Measurements from ENCODE around the gene SLCO2A1.

The SLCO2A1 gene

DNA sequence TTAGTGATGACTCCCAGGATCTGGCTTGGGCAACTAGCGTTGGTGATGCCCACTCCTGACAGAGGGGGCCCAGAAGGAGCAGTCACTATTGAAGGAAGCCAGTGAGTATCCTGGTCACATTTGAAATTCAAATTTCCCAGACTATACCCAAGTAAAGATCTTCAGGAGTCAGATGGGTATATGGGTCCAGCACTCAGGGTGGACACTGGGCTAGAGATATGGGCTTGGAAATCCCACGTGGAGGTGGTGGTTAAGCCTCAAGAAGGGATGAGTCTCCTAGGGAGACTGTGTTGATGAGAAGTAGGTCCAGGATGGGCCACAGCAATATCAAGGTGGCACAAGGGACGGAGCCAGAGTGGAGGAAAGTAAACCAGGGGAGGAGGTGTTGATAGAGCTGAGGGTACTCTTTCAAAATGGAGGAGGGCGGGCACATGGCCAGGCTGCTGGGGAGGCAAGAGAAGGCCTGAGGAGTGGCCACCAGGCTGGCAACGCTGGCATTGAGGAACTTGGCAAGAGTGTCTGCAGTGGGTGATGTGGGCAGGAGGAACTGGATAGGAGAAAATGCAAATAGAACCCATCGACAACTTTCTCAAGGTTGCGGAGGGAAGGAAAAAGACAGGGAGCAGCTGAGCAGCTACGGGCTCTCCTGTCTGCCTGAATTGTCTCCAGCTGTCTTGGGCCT lies 3.7 kb upstream of the SLCO2A1 start:
- no peak for DNase-seq

DNA sequence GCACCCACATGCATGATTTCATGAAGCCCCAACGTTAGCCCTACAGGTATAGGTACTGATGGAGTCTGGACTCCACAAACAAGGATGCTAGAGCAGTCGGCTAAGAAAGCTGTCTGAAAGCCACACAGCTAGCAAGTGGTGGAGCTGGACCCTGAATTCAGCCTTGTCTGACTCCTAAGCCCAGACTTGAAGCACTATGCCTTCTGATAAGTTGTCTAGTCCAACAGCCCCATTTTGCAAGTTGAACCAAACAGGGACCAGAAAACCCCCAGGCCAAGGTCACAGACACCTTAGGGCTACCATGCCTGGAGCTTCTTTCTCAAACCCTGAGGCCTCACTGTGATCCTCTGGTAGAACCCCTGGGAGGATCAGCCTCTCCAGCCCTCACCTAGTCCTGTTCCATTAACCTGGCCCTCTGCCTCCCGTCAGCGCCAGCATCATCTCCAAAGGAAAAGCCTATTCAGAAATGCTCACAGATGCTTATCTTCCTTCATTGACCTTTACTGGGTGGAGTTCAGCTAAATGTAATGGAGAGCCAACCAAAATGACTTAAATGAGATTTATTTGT lies 1.7 kb upstream of the SLCO2A1 start:
- DNase-seq = no peak

DNA sequence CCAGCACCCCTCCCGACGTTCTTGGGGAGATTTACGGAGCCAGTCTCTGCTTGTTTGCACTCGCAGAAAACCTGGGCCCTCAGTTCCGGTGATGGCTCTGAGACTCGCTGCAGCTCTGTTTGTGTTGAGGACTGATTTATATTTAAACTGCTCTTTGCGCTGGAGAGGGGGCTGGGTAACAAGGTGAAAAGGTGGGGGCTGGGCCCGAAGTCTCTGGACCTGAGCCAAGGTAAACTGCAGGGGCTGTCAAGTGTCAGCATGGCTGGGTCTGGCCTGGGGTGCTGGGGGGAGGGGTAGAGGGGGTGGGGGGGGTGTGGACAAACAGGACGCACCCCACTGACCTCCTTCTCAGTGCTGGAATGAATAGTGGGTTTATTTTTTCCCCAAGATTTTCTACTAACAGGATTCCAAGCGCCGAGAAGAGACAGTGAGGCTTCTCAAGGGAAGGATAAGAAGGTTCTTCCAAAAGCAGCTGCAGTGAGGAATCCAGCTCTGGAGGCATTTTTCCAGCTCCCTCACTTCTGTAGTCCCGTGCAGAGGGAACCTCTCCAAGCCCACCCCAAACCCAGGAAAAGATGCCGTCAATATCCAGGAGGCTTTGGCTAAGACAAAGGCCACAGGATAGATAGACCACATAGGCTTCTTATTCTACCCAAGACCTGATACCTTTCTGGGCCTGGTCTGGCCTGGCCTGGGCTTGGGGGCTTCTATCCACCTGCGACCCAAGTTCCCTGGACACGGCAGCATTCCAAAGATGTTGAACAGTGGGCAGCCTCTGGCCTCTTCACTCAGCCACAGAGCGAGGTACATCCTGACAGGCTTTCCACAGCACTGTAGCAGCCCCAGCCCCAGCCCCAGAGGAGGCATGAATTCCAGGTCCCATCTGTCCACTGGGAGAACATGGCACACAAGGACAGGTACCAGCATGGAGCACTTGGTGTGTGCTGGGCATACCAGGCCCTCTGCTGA lies 938 bp upstream of the SLCO2A1 start:
- DNase-seq = peak; percentile 52

DNA sequence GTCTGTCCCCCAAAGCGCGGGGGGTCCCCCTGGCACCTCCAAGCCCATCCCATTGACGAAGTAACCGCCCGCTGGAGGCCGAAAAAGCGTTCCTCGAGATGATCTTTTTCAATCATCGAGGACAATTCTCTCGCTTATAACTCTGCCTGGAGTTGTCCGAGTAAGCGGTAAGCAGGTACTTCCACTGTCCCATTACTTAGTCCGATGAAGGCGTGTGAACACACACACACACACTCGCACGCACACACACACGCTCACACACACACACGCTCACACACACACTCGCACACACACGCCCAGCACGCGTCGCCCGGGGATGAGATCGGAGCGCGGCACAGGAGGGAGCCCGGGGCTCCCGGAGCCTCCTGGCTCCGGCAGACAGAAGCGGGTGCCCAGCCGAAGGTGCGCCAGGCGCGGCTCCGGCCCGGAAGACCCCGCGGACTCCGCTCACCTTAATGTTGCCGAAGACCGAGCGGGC lies 430 bp downstream of the SLCO2A1 start:
- peak; percentile 39 for DNase-seq

DNA sequence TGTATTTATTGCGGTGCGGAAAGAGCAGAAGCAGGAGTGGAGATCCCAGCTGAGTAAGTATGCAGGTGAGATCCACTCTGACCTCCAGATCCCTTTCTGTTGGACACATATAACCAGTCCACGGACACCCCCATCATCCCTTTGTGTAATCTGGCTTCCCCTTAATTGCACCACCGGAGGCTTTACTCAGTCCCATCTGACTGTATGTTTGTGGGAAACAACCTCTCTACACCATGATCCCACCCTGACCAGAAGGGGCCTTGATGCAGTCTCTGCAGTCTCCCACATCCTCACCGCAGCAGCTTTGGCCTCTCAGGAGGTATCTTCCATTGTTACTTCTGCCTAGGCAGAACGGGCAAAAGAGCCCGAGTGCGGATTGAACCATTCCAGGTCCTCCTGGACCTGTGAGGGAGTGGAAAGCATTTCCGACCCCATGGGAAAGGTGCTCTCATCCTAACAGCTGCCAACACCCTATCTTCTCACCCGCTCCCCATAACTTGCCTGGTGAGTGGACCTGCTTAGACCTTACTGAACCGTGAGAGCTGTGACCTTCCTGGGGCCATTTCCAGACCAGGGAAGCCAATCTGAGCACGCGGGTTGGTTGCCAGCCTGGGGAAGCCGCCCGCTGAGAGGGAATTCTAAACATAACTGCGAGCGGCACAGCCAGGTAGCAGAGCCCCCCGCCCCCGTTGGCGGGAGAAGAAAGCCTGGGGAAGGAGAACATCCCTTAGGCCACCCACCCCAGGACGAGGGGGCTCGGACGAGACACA lies 1.1 kb downstream of the SLCO2A1 start:
- DNase-seq = no peak

DNA sequence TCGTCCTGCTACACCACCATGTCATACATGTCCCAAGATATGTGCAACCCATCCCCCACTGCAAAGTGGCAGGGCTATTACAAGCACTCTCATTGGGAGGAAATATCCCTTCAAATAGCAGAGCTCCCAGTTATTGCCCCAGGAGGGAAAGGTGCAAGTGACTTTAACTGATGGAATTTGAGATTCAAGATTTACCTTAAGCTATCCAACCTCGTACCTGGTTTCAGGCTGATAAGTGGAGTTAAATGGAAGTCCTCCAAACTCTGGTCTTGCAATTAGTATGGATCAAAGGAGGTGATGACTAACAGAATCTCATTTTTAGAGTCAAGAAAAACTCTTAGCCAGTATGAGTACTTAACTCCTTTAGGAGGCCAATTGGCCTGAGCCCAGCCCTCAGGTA lies 2.1 kb downstream of the SLCO2A1 start:
- no peak for DNase-seq

DNA sequence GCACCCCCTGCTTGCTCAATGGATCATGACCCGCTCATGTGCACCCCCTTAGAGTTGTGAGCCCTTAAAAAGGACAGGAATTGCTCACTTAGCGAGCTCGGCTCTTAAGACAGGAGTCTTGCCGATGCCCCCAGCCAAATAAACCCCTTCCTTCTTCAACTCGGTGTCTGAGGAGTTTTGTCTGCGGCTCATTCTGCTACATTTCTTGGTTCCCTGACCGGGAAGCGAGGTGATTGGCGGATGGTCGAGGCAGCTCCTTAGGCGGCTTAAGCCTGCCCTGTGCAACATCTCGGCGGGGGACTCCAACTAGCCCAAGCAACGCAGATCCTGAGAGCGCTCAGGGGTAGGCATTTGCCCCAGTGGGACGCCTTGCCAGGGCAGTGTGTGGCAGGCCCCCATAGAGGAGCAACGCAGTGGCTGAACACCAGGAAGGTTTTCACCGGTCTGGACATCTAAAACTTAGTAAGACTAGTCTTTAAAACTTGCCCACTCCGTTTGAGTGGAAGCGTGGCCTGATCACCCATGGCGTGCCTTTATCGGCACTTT lies 9.5 kb downstream of the SLCO2A1 start:
- no peak for DNase-seq

DNA sequence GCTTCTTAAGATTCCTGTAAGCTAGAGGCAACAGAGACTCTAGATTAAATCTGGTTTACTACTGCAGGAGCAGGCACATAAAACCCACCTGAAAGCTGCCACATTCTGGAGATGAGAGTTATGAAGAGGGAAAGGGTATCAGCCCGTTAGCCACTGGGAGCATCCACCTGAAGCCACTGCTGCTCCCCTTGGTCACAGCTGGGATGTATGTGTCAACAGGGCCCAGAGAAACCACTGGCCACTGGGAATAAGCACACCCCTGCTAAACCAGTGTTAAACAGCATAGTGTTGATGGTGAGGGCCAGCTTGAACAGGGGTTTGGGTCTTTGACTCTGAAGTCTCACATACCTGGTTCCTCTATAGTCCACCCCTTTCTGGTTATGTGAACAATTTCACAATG lies 10.9 kb downstream of the SLCO2A1 start:
- no peak for DNase-seq

DNA sequence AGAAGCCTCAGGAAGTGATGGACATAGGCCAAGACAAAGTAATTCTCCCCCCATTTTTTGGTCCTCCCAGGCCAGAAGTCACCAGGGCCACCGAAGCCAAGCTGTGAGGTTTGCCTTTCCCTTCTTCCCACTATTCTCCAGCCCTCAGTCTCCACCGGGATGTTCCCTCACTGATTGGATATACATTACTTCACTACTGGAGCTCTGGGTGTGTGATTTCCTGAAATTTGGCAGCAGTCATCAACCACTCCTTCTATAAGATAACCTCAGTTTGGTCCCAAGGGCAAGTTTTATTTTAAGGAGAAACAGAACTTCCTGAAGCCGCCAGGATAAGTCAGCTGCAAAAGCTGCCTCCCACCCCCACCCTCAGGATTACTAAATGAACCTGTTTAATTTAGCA lies 11.3 kb downstream of the SLCO2A1 start:
- DNase-seq = no peak

DNA sequence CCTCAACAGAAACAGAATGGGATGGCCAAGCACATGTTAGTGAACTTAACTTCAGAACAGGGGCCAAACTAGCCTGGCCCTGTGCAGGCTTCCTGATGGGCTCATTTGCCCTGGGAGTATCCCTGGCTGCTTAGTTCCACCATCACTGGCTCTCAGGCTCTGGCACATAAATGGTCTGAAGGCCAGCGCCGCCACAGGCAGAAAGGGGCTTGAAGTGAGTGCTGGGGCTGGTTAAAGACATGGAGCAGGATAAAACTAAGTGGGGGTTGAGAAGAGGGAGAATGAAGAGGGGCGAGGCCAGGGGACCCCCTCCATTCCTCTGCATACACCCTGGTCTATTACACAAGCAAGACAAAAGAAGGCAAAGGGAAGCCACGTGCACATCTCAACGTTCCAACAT lies 12.2 kb downstream of the SLCO2A1 start:
- DNase-seq = no peak

DNA sequence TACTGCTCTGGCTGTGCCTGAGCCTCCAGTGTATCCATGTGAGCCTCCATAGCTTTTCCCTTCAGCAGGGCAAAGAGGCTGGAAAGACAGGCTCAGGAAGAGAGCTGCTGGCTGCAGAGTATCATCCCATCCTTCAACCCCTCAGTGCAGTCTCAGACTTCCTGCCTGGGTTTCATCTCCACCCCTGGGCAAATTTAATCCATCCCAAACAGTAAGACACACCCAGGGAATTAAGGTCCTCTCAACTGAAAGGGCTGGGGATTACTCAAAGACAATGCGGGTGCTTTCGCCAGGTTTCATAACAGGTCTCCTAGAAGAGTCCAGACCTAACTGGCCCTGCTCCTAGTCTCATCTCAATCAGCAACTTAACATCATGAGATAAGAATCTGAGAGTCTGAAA lies 15.5 kb downstream of the SLCO2A1 start:
- DNase-seq = no peak

DNA sequence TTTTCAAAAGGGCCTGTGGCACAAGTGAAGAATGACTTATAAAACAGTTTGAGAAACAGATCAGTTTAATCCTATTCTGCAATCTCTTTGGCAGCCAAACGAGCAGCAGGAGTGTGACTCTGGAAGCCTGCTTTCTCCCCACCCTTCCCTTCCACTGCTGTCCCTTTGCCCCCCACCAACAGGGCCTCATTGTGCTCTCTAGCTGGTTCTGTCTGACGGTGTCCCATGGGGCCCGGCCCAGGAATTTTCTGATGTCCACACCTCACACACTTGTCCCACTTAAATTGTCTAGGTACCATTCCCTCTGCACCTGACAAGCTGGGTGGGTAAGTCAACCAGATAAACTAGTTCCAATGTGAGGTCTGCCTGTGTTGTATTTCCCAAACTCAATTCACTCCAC lies 16.4 kb downstream of the SLCO2A1 start:
- no peak for DNase-seq

DNA sequence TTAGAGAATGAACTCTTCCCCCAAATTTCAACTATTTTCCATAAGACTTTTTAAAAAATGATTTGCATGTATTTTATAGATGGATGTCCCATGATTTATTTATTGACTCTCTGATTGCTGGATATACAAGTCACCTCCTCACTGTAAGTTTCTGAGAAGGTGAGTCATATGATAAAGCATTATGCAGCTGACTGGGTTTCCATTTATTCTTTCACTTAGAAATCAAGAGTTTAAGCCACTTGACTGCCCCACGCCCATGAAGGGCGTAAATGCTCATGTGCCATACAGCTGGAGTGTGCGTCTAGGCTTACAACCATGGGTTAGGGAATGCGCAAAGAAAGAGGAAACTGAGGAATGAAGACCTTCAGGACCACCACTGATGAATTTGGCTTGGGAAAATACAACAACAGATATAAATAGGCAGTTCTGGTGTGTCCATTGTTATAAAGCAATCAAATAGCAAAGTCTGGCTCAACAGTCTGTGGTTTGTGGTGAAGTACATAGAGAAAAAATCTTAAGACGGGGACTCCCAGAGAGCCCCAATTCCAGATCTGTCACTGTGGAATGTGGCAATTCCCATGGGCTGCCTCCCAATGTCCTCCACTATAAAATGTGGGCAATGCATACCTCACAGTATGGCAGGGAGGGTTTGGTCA lies 20.3 kb downstream of the SLCO2A1 start:
- DNase-seq = no peak

DNA sequence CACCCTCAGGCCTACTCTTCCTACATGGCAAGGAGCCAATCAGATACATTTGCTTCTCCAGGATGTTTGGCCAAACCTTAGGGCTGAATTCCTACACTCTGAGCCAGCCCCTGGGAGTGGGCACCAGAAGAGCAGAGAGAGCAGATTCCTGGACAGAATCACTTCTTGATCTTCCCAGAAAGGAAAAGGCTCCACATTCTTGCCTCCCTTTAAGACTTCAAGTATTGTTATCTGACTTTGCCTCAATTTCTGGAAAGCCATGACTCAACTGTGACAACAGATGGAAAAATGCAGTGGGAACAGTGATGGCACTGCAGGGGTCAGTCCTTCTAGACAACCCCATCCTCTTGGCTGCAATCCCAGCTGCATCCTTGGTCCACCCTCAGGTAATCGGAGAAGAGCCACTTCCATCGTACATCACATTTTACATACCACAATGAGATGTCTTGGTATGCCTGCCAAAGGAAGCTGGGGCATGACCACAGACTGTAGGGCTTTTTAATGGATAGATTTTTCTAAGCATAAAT lies 21.0 kb downstream of the SLCO2A1 start:
- DNase-seq = no peak

DNA sequence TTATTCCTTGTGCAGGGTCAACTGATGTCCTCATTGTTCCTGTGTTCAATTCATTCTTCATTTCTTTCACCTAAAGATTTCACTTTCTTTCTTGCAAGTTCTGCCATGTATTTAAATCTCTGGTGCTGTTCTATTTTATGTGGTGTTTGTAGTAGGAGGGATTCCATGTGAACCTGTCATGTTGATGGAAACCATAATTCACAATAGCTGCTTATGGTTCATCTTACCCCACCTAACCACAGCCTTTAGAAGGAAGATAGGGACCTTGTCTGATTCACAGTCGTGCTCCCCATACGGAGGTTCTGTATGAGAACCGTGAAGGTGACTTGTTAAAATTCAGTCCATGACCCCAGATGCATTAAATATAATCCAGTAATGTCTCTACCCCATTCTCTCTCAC lies 21.9 kb downstream of the SLCO2A1 start:
- DNase-seq = no peak

DNA sequence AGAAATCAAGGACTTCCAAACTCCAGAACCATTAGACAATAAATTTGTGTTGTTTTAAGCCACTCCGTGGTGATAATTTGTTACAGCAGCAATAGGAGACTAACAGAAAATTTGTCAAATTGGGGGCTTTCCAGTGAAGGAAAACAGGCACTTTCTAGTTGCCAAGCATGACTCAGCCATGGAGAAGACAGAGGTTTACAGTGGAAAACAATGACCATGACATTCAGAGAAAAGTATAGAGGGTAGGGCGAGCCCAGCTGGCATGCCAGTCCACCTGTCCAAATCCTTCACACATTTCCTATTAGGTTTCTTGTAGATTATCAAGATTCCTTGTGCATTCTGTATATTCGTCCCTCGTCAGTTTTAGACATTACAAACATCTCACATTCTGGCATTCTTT lies 24.9 kb downstream of the SLCO2A1 start:
- DNase-seq = no peak

DNA sequence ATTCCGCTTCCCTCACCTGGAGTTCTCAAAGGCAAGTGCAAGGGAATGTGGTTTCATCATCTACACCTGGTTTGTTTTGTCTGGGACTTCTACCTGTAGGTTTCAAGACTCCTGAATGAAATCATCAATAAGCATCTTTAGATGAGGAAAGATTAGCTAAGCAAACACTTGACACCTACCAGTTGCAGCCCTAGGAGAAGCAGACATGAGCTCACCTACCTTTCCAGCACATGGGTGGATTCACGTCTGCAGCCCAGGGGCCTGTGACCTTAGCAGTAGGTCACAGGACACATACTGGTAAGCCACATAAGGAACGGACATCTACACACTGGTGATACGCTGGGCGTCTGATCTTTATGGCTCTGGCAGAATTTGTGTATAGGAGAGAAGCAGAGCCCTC lies 26.7 kb downstream of the SLCO2A1 start:
- DNase-seq = no peak

DNA sequence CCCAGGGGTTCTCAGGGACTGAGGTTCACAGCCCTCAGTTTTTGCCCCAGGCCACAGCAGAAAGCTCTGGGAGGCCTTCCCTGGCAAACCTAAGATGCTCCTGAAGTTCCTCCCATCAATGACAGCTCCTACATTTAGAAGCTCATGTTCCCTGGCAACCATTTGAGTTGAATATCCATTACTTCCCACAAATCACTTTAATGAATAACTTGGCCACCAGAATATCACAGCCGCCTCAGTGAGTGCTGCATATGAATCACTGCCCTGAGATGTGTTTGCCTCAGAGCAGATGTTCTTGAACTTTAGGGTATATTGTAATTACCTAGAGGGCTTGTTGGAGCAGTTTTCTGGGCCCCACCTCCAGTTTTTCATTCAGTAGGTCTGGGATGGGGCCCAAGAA lies 27.4 kb downstream of the SLCO2A1 start:
- DNase-seq = no peak

DNA sequence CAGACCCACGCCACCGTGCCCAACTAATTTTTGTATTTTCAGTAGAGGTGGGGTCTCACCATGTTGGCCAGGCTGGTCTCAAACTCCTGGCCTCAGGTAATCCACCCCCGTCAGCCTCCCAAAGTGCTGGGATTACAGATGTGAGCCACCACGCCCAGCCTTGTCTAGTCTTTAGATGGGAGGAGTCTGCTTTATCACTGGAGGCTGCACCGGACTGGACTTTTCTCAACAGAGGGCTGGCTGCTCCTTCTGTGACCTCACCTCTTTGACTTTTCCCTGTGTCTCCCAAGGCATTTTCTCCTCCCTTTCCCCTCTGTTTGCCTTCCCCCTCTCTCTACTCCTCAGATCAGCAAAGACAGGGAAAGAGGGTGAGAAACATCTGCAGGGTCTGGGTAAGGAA lies 28.5 kb downstream of the SLCO2A1 start:
- no peak for DNase-seq

DNA sequence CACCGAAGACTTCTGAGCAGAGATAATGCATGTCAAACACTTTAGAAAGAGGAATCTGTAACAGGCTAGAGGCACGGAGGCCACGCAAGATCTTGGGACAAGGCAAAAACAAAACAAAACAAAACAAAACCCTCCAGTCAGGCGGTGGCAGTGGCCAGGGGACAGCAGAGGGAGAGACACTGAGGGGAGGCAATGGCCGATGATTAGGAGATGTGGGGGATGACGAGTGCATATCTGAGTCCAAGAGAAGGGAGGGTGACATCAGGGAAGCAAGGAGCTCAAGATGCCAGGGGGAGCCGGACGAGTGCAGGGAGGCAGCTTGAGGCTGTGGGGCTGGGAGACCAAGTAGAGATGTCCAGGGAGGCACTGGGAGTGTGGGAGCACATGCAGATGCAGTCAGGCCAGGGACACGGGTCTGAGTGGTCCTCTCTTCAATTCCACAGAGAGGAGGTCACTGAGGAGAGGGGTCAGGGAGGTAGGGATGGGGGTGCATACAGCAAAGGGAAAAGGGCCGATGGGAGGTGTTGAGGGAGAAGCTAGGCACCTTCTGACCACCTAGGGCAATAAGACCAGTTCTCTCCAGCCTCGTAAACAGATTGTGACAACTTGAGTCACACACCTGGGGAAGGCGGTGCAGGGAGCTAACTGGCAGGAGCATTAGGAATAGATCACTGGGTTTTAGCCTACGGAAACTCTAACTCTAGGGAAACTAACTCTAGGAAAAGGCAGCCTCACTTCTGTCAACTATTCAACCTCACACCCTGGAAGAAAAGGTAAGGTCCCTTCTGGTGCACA lies 29.6 kb downstream of the SLCO2A1 start:
- no peak for DNase-seq

DNA sequence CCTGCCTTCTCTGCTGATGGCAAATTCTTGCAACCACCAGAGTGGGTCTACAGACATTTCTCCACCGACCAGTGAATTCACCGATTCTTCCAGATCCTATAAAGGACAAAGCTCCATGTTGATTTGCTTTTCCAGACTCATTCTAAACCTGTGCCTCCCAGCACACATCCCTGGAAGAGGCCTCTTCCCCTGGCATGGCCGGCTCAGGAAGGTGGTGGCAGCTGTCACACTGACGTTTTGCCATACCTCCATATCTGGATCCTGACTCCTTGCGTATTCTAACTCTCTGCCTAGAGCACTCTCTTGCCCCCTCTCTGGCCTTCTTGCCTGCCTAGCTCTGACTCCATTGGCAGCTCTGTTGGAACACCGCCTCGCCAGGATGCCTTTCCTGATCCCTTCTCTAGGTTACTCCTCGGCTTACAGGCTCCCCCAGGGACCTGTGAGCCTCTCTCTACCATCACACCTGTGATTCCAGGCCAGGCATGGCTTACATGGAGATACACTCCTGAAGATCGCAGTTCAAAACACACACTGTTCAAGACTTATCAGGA lies 31.0 kb downstream of the SLCO2A1 start:
- no peak for DNase-seq

Data from femur (tissue), 1 donor.